NCI-H524 (cell line): Measurements from ENCODE around the gene STIM1.

Experiments
- DNase-seq, 2 experiments: peaks; one replicate each; lab custom pipeline; 2025; lab: John Stamatoyannopoulos, UW

Gene STIM1

DNA sequence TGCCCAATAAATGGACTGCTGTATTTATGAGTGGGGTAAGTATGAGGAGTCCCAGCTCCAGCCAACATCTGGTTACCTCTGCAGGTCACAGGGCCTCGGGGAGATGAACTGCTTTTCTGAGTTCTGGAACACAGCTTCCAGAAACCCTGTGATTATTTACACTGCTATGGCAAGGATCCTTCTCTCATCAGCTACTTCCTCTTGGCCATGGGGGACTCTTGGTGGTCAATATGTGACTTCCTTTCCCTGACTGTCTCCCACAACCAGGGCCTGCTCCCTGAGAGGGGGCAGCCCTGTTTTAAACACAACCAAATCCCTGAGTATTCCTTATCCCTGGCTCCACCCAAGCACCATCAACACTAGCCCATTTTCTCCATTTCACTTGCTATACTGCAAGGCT is 24.7 kb upstream of the STIM1 start:
- no peak for DNase-seq

DNA sequence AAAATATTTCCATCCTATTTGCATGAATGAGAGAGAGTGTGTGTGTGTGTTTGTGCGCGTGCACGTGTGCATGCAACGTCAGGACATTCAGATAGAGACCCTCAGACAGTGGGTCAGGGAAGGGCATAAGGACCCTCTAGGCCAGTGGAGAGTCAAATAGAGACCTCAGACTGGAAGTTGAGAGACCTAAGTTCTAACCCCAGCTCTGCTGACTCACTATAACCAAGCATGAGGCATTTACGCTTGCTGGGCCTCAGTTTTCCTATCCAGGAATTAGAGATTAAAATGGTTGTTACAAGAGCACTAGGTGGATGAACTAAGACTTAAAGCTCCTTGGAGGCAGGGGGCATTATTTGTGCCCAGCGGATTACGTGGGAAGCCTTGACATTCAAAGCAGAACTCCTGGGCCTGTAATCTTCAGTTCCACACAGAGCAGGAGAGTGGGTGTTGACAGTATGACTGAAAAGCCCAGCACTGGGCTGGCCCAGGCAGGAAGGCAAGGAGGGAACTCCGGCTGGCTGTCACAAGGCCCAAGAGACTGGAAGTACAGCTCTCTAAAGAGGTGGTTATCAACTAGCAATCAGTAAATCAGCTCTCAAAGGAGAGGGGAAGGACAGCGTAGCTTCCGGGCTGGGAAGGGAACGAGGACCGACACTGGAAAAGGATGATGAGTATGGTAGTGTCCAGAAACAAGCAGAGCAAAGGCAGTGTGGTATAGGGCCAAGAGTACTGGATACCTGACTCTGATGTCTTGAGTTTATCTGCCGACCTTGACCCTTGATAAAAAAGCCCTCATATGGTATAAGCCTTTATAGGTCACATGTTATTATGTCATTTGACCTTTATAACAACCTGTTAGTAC is 23.9 kb upstream of the STIM1 start:
- no peak for DNase-seq

DNA sequence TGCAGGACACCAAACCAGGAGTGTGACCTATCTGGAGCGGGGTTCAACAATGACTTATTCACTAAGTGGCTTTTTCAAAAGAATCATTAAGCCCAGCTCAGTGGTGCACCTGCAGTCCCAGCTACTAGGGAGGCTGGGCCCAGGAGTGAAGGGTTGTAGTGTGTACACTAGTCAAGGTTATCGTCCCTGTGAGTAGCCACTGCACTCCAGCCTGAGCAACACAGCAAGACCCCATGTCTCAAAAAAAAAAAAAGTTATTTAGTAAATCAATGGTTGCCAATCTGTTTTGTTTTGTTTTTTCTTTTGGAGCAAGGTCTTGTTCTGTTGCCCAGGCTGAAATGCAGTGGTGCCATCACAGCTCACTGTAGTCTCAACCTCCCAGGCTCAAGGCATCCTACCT is 22.6 kb upstream of the STIM1 start:
- DNase-seq = no peak

DNA sequence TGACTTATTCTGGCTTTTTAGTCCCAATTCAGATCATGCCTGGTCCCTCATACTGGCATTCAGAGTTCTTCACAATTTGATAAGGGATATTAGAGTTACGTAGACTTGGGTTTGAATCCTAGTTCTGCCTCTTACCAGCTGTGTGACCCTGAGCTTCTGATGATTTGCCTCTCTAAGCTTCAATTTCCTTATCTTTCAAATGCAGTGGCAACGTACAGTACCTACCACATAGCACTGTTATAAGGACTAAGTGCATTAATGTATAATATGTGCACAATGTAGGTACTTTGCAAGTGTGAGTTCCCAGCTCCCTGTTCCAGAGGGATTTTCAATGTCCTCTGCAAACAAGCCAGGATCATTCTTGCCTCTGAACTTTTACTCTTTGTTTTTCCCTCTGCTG is 22.0 kb upstream of the STIM1 start:
- no peak for DNase-seq

GRCh38 chr11:3834349-3834663 is 21.2 kb upstream of the STIM1 start:
- DNase-seq = no peak

- no peak for DNase-seq
These were observed 20.6 kb upstream of the STIM1 start for GRCh38 chr11:3834664-3835461.

GRCh38 chr11:3835751-3836150 is 19.7 kb upstream of the STIM1 start:
- no peak for DNase-seq

DNA sequence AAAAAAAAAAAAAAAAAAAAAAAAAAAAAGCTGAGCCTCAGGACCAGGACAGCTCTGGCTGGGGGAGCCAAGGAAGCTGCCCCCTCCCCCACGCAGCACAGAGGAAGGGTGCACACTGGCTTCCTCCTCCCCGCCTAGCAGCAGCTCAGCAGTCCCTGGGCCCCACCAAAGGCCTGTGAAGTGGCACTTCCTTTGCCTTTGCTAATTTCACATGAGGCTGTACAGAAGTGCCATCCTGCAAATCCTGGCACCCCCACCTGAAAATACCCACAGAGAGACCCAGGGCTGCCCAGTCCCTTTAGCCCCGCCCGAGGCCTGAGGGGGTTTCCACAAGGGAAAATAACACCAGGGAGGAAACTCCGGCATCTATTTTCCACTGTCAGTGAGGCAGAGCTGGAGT is 18.6 kb upstream of the STIM1 start:
- DNase-seq = no peak

- no peak for DNase-seq
These were observed 17.7 kb upstream of the STIM1 start for GRCh38 chr11:3837793-3838192.

DNA sequence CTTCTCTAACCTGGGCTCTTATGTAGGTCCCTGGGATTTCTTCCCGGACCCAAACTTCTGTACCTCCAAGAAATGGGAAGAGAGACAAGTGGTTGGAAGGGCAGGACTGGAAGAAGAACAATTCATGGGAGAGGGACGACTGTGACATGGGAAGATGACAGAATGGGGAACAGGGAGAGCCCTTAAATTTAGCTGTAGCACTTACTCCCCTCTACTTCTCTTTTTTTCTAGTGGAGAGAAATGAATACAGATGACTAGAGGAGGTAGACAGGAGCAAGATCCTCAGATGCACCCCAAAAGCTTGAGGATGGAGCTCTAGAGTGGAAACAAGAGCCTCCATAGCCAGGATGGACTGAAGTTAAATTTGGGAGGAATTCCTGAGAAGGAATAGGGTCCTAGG is 17.0 kb upstream of the STIM1 start:
- DNase-seq = no peak

GRCh38 chr11:3840004-3840869 is 15.2 kb upstream of the STIM1 start:
- DNase-seq = peak in 1 of 2 experiments; percentile 30

- peak in 1 of 2 experiments; percentile 61 for DNase-seq
These were observed 14.5 kb upstream of the STIM1 start, which contains the start of gene RHOG for GRCh38 chr11:3840870-3841425. Gene RHOG (minus strand): TSS chr11:3840959. CDS start chr11:3828138, 12,821 bp downstream.

DNA sequence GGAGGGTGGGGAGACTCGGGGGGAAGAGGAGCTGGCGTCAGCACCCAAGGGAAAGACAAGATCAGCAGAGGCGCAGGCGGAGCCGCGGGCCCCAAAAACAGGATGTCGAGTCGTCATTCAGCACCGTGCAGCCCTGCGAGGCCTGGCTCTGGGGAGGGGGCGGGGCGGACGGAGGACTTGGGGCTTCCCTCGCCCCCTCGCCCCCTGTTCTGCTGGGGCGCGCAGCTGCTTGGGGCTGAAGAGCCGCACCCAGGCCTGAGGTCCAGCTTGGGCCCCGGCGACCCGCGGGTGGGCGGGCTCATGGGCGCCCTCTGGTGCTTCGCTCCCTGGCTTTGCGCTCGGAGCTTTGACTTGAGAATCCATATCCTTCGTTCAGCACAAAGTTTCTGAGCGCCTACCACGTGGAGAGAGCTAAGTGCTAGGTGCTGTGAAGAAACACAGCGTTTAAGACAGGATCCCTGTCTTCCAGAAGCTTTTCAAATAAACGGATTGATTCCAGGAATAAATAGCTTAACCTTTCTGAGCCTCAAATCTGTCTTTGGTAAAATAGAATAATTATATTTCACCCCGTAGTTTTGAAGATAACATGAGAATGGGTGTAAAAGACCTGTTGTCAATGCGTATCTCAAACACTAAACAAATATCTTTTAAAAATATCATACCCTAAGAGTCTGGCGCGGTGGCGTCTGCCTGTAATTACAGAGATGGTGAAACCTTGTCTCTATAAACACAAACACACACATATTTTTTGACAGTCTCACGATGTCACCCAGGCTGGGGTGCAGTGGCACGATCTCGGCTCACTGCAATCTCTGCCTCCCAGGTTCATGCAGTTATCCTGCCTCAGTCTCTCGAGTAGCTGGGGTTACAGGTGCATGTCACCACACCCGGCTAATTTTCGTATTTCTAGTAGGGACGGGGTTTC is 13.8 kb upstream of the STIM1 start:
- peak; percentile 27 to 82 for DNase-seq

DNA sequence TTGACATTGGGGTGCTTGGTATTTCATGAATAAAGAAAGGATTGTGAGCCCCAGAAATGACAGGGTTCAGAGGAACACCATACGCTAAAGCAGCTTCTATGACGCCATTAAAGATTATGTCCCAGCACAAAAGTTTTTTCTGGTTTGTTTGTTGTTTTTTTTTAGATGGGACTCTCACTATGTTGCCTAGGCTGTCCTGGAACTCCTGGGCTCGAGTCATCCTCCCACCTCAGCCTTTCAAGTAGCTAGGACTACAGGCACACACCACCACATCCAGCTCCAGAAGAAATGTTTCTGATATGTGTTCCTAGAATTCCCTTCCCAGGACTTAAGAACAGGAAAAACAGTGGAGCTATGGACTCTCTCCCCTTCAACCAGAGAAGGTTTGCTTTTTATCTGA is 12.1 kb upstream of the STIM1 start:
- no peak for DNase-seq

- DNase-seq = no peak
These were observed 10.2 kb upstream of the STIM1 start for GRCh38 chr11:3845246-3845645.

- DNase-seq = no peak
These were observed 9.8 kb upstream of the STIM1 start for GRCh38 chr11:3845670-3846069.

DNA sequence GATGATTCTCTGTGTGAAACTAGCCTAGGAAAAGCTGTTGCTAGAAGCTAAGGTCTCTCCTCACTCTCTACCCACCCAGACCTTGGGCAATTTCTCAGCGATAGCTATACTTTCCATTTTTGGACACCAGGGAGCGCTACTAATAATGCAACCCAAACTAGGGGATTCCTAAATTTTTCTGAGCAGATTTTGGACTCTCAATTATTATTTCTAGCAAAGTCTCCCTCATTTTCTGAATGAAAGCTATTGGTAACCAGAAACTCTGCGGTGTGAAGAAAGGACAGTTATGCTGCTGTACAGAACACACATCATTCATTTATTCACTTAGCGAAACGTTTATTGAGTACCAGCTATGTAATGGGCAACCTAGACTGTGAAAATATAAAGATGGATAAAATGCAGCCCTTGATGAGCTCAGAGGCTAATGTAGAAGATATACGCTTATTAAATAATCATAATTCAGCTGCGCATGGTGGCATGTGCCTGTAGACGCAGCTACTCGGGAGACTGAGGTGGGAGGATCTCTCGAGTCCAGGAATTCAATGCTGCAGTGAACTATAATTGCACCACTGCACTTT is 6.1 kb upstream of the STIM1 start:
- DNase-seq = peak in 1 of 2 experiments; percentile 37

DNA sequence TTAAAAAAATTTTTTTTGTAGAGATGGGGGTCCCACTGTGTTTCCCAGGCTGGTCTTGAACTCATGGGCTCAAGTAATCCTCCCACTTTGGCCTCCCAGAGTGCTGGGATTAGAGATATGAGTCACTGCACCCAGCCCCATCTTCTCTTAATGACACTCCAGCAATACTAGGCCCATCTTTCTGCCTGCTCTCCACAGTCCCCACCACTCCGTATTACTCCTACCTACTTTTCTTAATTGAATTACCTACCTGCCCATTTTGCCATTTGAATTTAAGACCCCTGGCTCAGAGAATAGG is 2.0 kb upstream of the STIM1 start:
- no peak for DNase-seq

GRCh38 chr11:3853899-3854659 is 1.4 kb upstream of the STIM1 start:
- DNase-seq = no peak

DNA sequence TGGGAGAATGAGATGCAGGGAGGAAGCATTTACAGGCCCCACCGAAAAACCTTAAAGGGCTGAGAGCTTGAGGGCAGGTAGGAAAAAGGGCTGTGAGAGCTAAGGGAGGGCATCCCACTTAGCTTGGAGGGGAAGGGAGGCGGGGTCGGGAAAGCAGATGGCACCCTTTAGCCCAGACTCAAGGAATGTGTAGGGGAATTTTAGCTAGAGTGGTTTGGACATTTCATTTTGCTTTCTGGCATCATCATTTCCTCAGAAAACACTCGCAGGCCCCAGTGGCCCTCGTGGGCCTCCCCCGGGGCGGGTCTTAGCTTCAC is 846 bp upstream of the STIM1 start:
- no peak for DNase-seq
